ENCODE data around the gene OR5B2.

Gene OR5B2

GRCh38 chr11:58433638-58434203 lies 5.8 kb upstream of the OR5B2 start:
- no peak for TF ChIP-seq TAF1 (IDR thresholded peaks at IDR 0.05; ENCODE audit: borderline replicate concordance, insufficient read depth, low read length)
- no peak for TF ChIP-seq POLR2AphosphoS5 (IDR thresholded peaks at IDR 0.05; ENCODE audit: low read depth, low read length)

- TF ChIP-seq, protein P1, sequence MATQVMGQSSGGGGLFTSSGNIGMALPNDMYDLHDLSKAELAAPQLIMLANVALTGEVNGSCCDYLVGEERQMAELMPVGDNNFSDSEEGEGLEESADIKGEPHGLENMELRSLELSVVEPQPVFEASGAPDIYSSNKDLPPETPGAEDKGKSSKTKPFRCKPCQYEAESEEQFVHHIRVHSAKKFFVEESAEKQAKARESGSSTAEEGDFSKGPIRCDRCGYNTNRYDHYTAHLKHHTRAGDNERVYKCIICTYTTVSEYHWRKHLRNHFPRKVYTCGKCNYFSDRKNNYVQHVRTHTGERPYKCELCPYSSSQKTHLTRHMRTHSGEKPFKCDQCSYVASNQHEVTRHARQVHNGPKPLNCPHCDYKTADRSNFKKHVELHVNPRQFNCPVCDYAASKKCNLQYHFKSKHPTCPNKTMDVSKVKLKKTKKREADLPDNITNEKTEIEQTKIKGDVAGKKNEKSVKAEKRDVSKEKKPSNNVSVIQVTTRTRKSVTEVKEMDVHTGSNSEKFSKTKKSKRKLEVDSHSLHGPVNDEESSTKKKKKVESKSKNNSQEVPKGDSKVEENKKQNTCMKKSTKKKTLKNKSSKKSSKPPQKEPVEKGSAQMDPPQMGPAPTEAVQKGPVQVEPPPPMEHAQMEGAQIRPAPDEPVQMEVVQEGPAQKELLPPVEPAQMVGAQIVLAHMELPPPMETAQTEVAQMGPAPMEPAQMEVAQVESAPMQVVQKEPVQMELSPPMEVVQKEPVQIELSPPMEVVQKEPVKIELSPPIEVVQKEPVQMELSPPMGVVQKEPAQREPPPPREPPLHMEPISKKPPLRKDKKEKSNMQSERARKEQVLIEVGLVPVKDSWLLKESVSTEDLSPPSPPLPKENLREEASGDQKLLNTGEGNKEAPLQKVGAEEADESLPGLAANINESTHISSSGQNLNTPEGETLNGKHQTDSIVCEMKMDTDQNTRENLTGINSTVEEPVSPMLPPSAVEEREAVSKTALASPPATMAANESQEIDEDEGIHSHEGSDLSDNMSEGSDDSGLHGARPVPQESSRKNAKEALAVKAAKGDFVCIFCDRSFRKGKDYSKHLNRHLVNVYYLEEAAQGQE (IDR thresholded peaks at IDR 0.05; ENCODE audit: insufficient read depth in 1 of 2, low read depth in 2 of 2, low read length in 2 of 2) = no peak
- no peak for TF ChIP-seq POLR2AphosphoS5 (IDR thresholded peaks at IDR 0.05; ENCODE audit: low read depth, low read length)
- no peak for TF ChIP-seq SIN3A (IDR thresholded peaks at IDR 0.05; ENCODE audit: borderline replicate concordance, insufficient read depth, low read length)
- TF ChIP-seq FOXP2 (optimal IDR thresholded peaks at IDR 0.05; ENCODE audit: borderline replicate concordance, extremely low read depth, extremely low read length, insufficient read depth) = no peak
- no peak for TF ChIP-seq TAF1 (IDR thresholded peaks at IDR 0.05; ENCODE audit: borderline replicate concordance, insufficient read depth, low read length)
Observed at GRCh38 chr11:58429273-58429672, 1.4 kb upstream of the OR5B2 start.

DNA sequence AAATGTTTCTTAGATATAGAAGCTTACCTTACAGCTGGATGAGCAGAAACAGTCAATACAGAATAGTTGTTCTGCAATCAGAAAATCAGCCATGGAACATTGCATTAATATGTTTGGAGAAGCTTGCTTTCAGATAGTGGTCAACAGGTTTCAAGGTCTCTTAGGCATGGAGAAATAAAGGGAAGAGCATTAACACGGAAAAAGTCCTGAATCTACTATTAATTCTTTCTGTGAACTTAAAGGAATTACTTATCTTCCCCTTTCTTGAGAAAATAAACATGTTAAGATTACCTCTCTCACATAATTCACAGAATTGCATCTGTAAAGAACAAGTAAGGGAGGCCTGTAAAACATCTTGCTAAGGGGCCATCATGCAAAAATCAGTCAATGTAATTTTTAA lies 21.1 kb downstream of the OR5B2 start, which contains the start of gene OR5B3:
OR5B3 (minus strand) TSS at position 101 of the 400 bp plus-strand sequence. CDS start 3,465 bp downstream, outside the sequence.
- no peak for TF ChIP-seq POLR2AphosphoS5 (IDR thresholded peaks at IDR 0.05; ENCODE audit: low read depth, low read length)
- TF ChIP-seq, protein P1 (IDR thresholded peaks at IDR 0.05; ENCODE audit: insufficient read depth in 1 of 2, low read depth in 2 of 2, low read length in 2 of 2) = no peak
- no peak for TF ChIP-seq FOXP2 (optimal IDR thresholded peaks at IDR 0.05; ENCODE audit: borderline replicate concordance, extremely low read depth, extremely low read length, insufficient read depth)
- no peak for TF ChIP-seq SIN3A (IDR thresholded peaks at IDR 0.05; ENCODE audit: borderline replicate concordance, insufficient read depth, low read length)
- TF ChIP-seq TAF1 (IDR thresholded peaks at IDR 0.05; ENCODE audit: borderline replicate concordance, insufficient read depth, low read length) = no peak

- TF ChIP-seq, protein P1 (IDR thresholded peaks at IDR 0.05; ENCODE audit: insufficient read depth in 1 of 2, low read depth in 2 of 2, low read length in 2 of 2) = no peak
- TF ChIP-seq TAF1 (IDR thresholded peaks at IDR 0.05; ENCODE audit: borderline replicate concordance, insufficient read depth, low read length) = no peak
- TF ChIP-seq SIN3A (IDR thresholded peaks at IDR 0.05; ENCODE audit: borderline replicate concordance, insufficient read depth, low read length) = no peak
- no peak for TF ChIP-seq POLR2AphosphoS5 (IDR thresholded peaks at IDR 0.05; ENCODE audit: low read depth, low read length)
Observed at GRCh38 chr11:58395581-58395980, 32.3 kb downstream of the OR5B2 start.

DNA sequence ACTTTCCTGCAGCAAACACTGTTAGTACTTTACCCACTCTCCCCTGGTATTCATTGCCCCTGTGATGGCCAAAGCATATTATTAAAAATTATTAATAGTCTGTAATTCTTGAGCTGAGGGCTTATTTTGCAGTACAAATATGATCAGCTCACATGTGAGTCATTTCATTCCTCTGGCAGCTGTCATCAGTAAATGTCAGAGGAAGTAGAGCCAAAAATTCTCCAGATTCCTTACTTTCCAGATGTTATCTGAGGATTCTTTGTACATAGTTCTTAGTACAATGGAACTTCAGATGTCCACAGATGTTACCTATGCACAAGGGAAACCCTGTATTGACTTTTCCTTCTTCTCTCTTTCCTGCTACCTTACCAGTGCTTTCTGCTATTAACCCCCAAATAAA lies 33.7 kb downstream of the OR5B2 start:
- TF ChIP-seq TAF1 (IDR thresholded peaks at IDR 0.05; ENCODE audit: borderline replicate concordance, insufficient read depth, low read length) = no peak
- TF ChIP-seq, protein P1 (IDR thresholded peaks at IDR 0.05; ENCODE audit: insufficient read depth in 1 of 2, low read depth in 2 of 2, low read length in 2 of 2) = no peak
- no peak for TF ChIP-seq FOXP2 (optimal IDR thresholded peaks at IDR 0.05; ENCODE audit: borderline replicate concordance, extremely low read depth, extremely low read length, insufficient read depth)
- TF ChIP-seq SIN3A (IDR thresholded peaks at IDR 0.05; ENCODE audit: borderline replicate concordance, insufficient read depth, low read length) = no peak
